ENCODE results near the gene STIM1.
A peak's percentile ranks its signal among the peaks of the same experiment; 100 is the strongest.

STIM1 gene

DNA sequence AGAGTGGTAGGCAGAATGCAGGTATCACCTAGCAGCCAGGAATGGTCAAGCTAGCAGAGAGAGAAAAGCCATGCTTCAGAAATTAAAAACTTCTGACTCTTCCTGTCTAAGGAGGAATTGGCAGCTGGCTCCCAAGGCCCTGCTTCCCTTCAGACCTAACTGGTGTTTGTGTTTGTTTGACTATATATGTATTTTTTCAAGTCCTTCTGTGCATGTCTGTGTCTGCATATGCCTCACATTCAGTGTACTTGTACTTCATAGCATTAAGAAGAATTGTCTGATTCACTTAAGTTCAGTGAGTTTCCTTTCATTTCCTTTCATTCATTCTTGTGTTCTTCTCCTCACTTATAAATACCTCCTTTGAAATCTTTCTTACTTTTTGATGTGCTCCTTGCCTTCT lies 130.2 kb downstream of the STIM1 start:
- H2BK15ac ChIP-seq (replicated peaks; ENCODE audit: low read depth), result no peak overlapping the region
- H3K27me3 ChIP-seq (ENCODE audit: insufficient read depth, low read length, poor library complexity), result no peaks in the 10 kb centered on the region
- no peak overlapping the region for H4K8ac ChIP-seq (ENCODE audit: low read depth, low read length)
- H2BK120ac ChIP-seq (ENCODE audit: low read depth, low read length), result no peak overlapping the region
- no peaks in the 10 kb centered on the region for H3K79me1 ChIP-seq (ENCODE audit: low read length)
- no peak overlapping the region for H4K5ac ChIP-seq (ENCODE audit: low read length)
- H3K23ac ChIP-seq (ENCODE audit: low read length), result no peak overlapping the region
- no peak overlapping the region for H2AK5ac ChIP-seq (ENCODE audit: low read length)
- H3K79me2 ChIP-seq (ENCODE audit: control insufficient read depth, insufficient read depth, low read length), result no peaks in the 10 kb centered on the region
- no peak overlapping the region for H3K9ac ChIP-seq (ENCODE audit: low read length)
- no peak overlapping the region for H3K56ac ChIP-seq (ENCODE audit: low read length)
- H3K18ac ChIP-seq (ENCODE audit: low read length), result no peak overlapping the region
- no peak overlapping the region for H3K27ac ChIP-seq (ENCODE audit: low read depth, low read length)
- no peak overlapping the region for H2BK5ac ChIP-seq (ENCODE audit: low read length)
- H3K36me3 ChIP-seq (ENCODE audit: control insufficient read depth, insufficient read depth, low read length), result no peaks in the 10 kb centered on the region
- no peak overlapping the region for H3K4me2 ChIP-seq (ENCODE audit: low read length)
- H3K4me3 ChIP-seq (ENCODE audit: low read length), result no peak overlapping the region
- H3K4ac ChIP-seq (ENCODE audit: low read depth, low read length), result no peak overlapping the region
- DNase-seq, result no peak
- H3K4me1 ChIP-seq (ENCODE audit: control insufficient read depth, low read depth, low read length), result no peaks in the 10 kb centered on the region

DNA sequence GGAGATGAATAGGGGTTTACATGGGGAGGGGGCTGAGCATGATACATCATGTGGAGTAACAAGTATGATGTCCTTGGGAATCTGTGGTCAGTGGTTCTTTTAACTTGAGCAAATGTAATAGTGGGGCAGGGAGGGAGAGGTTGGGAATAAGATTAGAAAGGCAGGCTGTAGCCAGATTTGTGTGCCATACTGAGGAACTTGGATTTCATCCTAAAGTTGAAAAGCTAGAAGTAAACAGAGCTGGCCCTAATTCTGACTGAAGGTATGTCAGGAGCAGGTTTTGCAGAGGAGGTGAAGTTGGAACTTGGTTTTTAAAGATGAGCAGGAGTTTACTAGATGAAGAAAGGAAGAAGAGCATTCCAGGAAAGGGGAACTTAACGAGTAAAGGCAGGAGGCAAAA lies 130.8 kb downstream of the STIM1 start:
- no CpG with 5 or more reads among the region's 1 CpG for WGBS (ENCODE audit: extremely low coverage, insufficient coverage, low lambda C conversion rate)
- no peak overlapping the region for H2BK5ac ChIP-seq (ENCODE audit: low read length)
- no peak for DNase-seq

DNA sequence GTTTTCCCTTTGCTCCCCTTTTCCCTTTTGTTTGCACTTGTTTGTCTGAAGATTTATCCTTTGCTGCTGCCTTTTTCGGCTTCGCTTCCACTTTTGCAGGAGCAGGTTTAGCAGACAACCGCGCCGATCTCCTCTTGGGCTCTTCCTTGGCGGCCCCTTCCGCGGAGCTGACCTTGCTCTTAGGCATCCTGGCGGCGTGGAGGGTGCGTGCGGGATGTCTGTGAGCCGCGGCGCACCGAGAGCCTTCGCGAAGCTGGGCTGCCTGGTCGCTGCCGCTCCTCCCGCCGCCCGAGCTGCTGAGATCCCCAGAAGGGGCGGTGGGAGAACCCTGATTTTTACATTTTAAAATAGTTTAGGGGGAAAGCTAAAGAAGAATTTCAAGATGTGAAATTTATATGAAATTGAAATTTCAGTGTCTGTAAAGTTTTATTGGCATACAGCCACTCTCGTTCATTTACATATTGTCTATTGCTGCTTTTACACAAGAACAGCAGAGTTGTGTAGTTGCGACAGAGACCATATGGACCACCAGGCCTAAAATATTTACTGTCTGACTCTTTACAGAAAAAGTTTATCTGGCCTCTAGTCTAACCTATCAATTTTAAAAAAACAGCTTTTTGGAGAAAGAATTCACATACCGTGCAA lies 133.9 kb downstream of the STIM1 start:
- Histone ChIP-seq H3K27me3 (ENCODE audit: insufficient read depth, low read length, poor library complexity) (no peaks in the 10 kb centered on the region), H3K56ac (ENCODE audit: low read length) (no peak overlapping the region), H3K4me3 (ENCODE audit: low read length) (no peak overlapping the region), H3K9ac (ENCODE audit: low read length) (no peak overlapping the region), H4K5ac (ENCODE audit: low read length) (no peak overlapping the region), H2BK15ac (replicated peaks; ENCODE audit: low read depth) (no peak overlapping the region), H4K8ac (ENCODE audit: low read depth, low read length) (no peak overlapping the region), H2BK120ac (ENCODE audit: low read depth, low read length) (no peak overlapping the region), H3K4ac (ENCODE audit: low read depth, low read length) (no peak overlapping the region), H3K4me1 (ENCODE audit: control insufficient read depth, low read depth, low read length) (no peaks in the 10 kb centered on the region), H2BK5ac (ENCODE audit: low read length) (no peak overlapping the region), H3K79me2 (ENCODE audit: control insufficient read depth, insufficient read depth, low read length) (no peaks in the 10 kb centered on the region), H3K36me3 (ENCODE audit: control insufficient read depth, insufficient read depth, low read length) (no peaks in the 10 kb centered on the region), H3K18ac (ENCODE audit: low read length) (no peak overlapping the region), H3K23ac (ENCODE audit: low read length) (no peak overlapping the region), H2AK5ac (ENCODE audit: low read length) (no peak overlapping the region), H3K27ac (ENCODE audit: low read depth, low read length) (no peak overlapping the region), H3K79me1 (ENCODE audit: low read length) (no peaks in the 10 kb centered on the region), H3K4me2 (ENCODE audit: low read length) (no peak overlapping the region)
- peak; percentile 42 for DNase-seq
- no CpG with 5 or more reads among the region's 27 CpGs for WGBS (ENCODE audit: extremely low coverage, insufficient coverage, low lambda C conversion rate)

More for the DNA sequence above, 130.8 kb downstream of the STIM1 start:
- Histone ChIP-seq H3K4ac (ENCODE audit: low read depth, low read length) (no peak overlapping the region), H3K4me1 (ENCODE audit: control insufficient read depth, low read depth, low read length) (no peaks in the 10 kb centered on the region), H3K79me2 (ENCODE audit: control insufficient read depth, insufficient read depth, low read length) (no peaks in the 10 kb centered on the region), H3K4me2 (ENCODE audit: low read length) (no peak overlapping the region), H3K79me1 (ENCODE audit: low read length) (no peaks in the 10 kb centered on the region), H2AK5ac (ENCODE audit: low read length) (no peak overlapping the region), H4K8ac (ENCODE audit: low read depth, low read length) (no peak overlapping the region), H2BK15ac (replicated peaks; ENCODE audit: low read depth) (no peak overlapping the region), H2BK120ac (ENCODE audit: low read depth, low read length) (no peak overlapping the region), H3K27ac (ENCODE audit: low read depth, low read length) (no peak overlapping the region), H3K27me3 (ENCODE audit: insufficient read depth, low read length, poor library complexity) (no peaks in the 10 kb centered on the region), H3K36me3 (ENCODE audit: control insufficient read depth, insufficient read depth, low read length) (no peaks in the 10 kb centered on the region), H4K5ac (ENCODE audit: low read length) (no peak overlapping the region), H3K56ac (ENCODE audit: low read length) (no peak overlapping the region), H3K18ac (ENCODE audit: low read length) (no peak overlapping the region), H3K23ac (ENCODE audit: low read length) (no peak overlapping the region), H3K4me3 (ENCODE audit: low read length) (no peak overlapping the region), H3K9ac (ENCODE audit: low read length) (no peak overlapping the region)

DNA sequence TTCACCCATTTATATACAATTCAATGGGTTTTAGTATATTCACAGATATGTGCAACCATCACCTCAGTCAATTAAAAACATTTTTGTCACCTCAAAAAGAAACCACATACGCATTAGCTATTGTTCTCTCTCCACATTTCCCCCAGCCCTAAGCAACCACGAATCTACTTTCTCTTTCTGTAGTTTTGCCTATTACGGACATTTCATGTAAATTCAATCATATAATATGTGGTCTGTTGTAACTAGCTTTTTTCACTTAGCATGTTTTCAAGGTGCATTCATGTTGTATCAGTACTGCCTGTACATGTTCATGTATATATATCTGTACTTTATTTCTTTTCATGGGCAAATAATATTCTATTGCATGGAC lies 134.4 kb downstream of the STIM1 start:
- Histone ChIP-seq H3K36me3 (ENCODE audit: control insufficient read depth, insufficient read depth, low read length) (no peaks in the 10 kb centered on the region), H3K79me2 (ENCODE audit: control insufficient read depth, insufficient read depth, low read length) (no peaks in the 10 kb centered on the region), H3K27me3 (ENCODE audit: insufficient read depth, low read length, poor library complexity) (no peaks in the 10 kb centered on the region), H2AK5ac (ENCODE audit: low read length) (no peak overlapping the region), H3K4me3 (ENCODE audit: low read length) (no peak overlapping the region), H3K23ac (ENCODE audit: low read length) (no peak overlapping the region), H2BK120ac (ENCODE audit: low read depth, low read length) (no peak overlapping the region), H4K5ac (ENCODE audit: low read length) (no peak overlapping the region), H2BK15ac (replicated peaks; ENCODE audit: low read depth) (no peak overlapping the region), H3K56ac (ENCODE audit: low read length) (no peak overlapping the region), H3K18ac (ENCODE audit: low read length) (no peak overlapping the region), H3K9ac (ENCODE audit: low read length) (no peak overlapping the region), H3K79me1 (ENCODE audit: low read length) (no peaks in the 10 kb centered on the region), H3K4me1 (ENCODE audit: control insufficient read depth, low read depth, low read length) (no peaks in the 10 kb centered on the region), H2BK5ac (ENCODE audit: low read length) (no peak overlapping the region), H3K27ac (ENCODE audit: low read depth, low read length) (no peak overlapping the region), H4K8ac (ENCODE audit: low read depth, low read length) (no peak overlapping the region), H3K4ac (ENCODE audit: low read depth, low read length) (no peak overlapping the region), H3K4me2 (ENCODE audit: low read length) (no peak overlapping the region)
- DNase-seq, result no peak
- no CpG with 5 or more reads among the region's 3 CpGs for WGBS (ENCODE audit: extremely low coverage, insufficient coverage, low lambda C conversion rate)

DNA sequence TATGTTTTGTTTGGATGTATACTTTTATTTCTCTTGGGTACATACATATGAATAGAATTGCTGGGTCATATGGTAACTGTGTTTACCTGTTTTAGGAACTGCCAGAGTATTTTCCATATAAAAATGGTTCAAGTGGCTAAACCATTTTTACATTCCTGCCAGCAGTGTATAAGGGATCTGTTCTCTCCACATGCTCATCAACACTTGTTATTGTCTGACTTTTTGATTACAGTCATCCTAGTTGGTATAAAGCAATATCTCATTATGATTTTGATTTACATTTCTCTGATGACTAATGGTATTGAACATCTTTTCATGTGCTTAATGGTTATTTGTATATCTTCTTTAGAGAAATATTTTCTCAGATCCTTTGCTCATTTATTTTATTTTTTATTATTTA lies 134.9 kb downstream of the STIM1 start:
- no peak overlapping the region for H4K8ac ChIP-seq (ENCODE audit: low read depth, low read length)
- H3K4ac ChIP-seq (ENCODE audit: low read depth, low read length), result no peak overlapping the region
- H2BK5ac ChIP-seq (ENCODE audit: low read length), result no peak overlapping the region
- H3K56ac ChIP-seq (ENCODE audit: low read length), result no peak overlapping the region
- H3K27me3 ChIP-seq (ENCODE audit: insufficient read depth, low read length, poor library complexity), result no peaks in the 10 kb centered on the region
- no peak overlapping the region for H3K4me2 ChIP-seq (ENCODE audit: low read length)
- H4K5ac ChIP-seq (ENCODE audit: low read length), result no peak overlapping the region
- H3K4me3 ChIP-seq (ENCODE audit: low read length), result no peak overlapping the region
- no peak overlapping the region for H3K18ac ChIP-seq (ENCODE audit: low read length)
- H3K9ac ChIP-seq (ENCODE audit: low read length), result no peak overlapping the region
- H3K23ac ChIP-seq (ENCODE audit: low read length), result no peak overlapping the region
- no peak overlapping the region for H2BK120ac ChIP-seq (ENCODE audit: low read depth, low read length)
- no peaks in the 10 kb centered on the region for H3K79me1 ChIP-seq (ENCODE audit: low read length)
- no peak overlapping the region for H2AK5ac ChIP-seq (ENCODE audit: low read length)
- H3K27ac ChIP-seq (ENCODE audit: low read depth, low read length), result no peak overlapping the region
- H3K79me2 ChIP-seq (ENCODE audit: control insufficient read depth, insufficient read depth, low read length), result no peaks in the 10 kb centered on the region
- H2BK15ac ChIP-seq (replicated peaks; ENCODE audit: low read depth), result no peak overlapping the region
- no peaks in the 10 kb centered on the region for H3K36me3 ChIP-seq (ENCODE audit: control insufficient read depth, insufficient read depth, low read length)
- H3K4me1 ChIP-seq (ENCODE audit: control insufficient read depth, low read depth, low read length), result no peaks in the 10 kb centered on the region
- DNase-seq, result no peak

DNA sequence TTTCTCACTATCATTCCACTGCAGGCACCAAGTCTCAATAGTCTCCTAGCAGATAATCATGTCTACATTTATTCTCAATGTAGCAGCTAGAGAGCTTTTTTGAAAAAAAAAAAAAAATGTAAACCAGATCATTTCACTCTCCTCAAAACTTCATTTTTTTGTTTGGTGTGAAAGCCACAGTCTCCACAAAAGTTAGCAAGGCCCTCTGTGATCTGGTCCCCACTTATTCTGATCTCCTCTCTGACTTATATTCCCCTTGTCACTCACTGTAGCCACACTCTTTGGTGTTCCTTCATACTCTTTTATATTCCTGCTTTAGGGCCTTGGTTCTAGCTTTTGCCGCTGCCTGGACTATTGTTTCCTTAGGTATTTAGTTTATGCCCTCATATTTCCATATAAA lies 137.5 kb downstream of the STIM1 start:
- no peak overlapping the region for H3K56ac ChIP-seq (ENCODE audit: low read length)
- H2BK5ac ChIP-seq (ENCODE audit: low read length), result no peak overlapping the region
- no peaks in the 10 kb centered on the region for H3K79me1 ChIP-seq (ENCODE audit: low read length)
- H2BK120ac ChIP-seq (ENCODE audit: low read depth, low read length), result no peak overlapping the region
- H3K4me3 ChIP-seq (ENCODE audit: low read length), result no peak overlapping the region
- no peak overlapping the region for H4K8ac ChIP-seq (ENCODE audit: low read depth, low read length)
- H4K5ac ChIP-seq (ENCODE audit: low read length), result no peak overlapping the region
- no peaks in the 10 kb centered on the region for H3K36me3 ChIP-seq (ENCODE audit: control insufficient read depth, insufficient read depth, low read length)
- H3K27ac ChIP-seq (ENCODE audit: low read depth, low read length), result no peak overlapping the region
- no peaks in the 10 kb centered on the region for H3K4me1 ChIP-seq (ENCODE audit: control insufficient read depth, low read depth, low read length)
- no peak overlapping the region for H3K18ac ChIP-seq (ENCODE audit: low read length)
- H3K4me2 ChIP-seq (ENCODE audit: low read length), result no peak overlapping the region
- WGBS (ENCODE audit: extremely low coverage, insufficient coverage, low lambda C conversion rate), result no CpG with 5 or more reads among the region's 1 CpG
- H3K4ac ChIP-seq (ENCODE audit: low read depth, low read length), result no peak overlapping the region
- H3K23ac ChIP-seq (ENCODE audit: low read length), result no peak overlapping the region
- no peak overlapping the region for H3K9ac ChIP-seq (ENCODE audit: low read length)
- no peak overlapping the region for H2AK5ac ChIP-seq (ENCODE audit: low read length)
- no peaks in the 10 kb centered on the region for H3K27me3 ChIP-seq (ENCODE audit: insufficient read depth, low read length, poor library complexity)
- H3K79me2 ChIP-seq (ENCODE audit: control insufficient read depth, insufficient read depth, low read length), result no peaks in the 10 kb centered on the region
- no peak for DNase-seq
- H2BK15ac ChIP-seq (replicated peaks; ENCODE audit: low read depth), result no peak overlapping the region

Data from mesendoderm (in vitro differentiated cells).